ENCODE data around the gene SMIM38. TPM values are rescaled to one million over a fixed set of nuclear protein-coding genes. Genes with fewer than 3 reads are reported as not detected.

SMIM38 gene
- total RNA-seq, 1 donor, result under 0.01 TPM

- H3K4me3 ChIP-seq (ENCODE audit: low read depth, low read length), result no peak overlapping the region
- no peak for TF ChIP-seq CTCF (IDR thresholded peaks at IDR 0.05; ENCODE audit: insufficient read depth, low read depth, low read length)
- DNase-seq (ENCODE audit: low read depth), result no peak
These were observed 5.6 kb upstream of the SMIM38 start for GRCh38 chr11:69150175-69150574.

- no peak for TF ChIP-seq CTCF (IDR thresholded peaks at IDR 0.05; ENCODE audit: insufficient read depth, low read depth, low read length)
- no peak for DNase-seq (ENCODE audit: low read depth)
- no peak overlapping the region for H3K4me3 ChIP-seq (ENCODE audit: low read depth, low read length)
These were observed 3.9 kb upstream of the SMIM38 start for GRCh38 chr11:69151836-69152235.

- H3K4me3 ChIP-seq (ENCODE audit: low read depth, low read length), result no peak overlapping the region
- no peak for TF ChIP-seq CTCF (IDR thresholded peaks at IDR 0.05; ENCODE audit: insufficient read depth, low read depth, low read length)
- DNase-seq (ENCODE audit: low read depth), result no peak
These were observed 2.9 kb upstream of the SMIM38 start for GRCh38 chr11:69152733-69153421.

GRCh38 chr11:69153661-69154060, 2.1 kb upstream of the SMIM38 start:
- no peak overlapping the region for H3K4me3 ChIP-seq (ENCODE audit: low read depth, low read length)
- DNase-seq (ENCODE audit: low read depth), result no peak
- no peak for TF ChIP-seq CTCF (IDR thresholded peaks at IDR 0.05; ENCODE audit: insufficient read depth, low read depth, low read length)

- H3K4me3 ChIP-seq (ENCODE audit: low read depth, low read length), result no peak overlapping the region
- TF ChIP-seq CTCF (IDR thresholded peaks at IDR 0.05; ENCODE audit: insufficient read depth, low read depth, low read length), result no peak
- no peak for DNase-seq (ENCODE audit: low read depth)
These were observed 1.4 kb upstream of the SMIM38 start for GRCh38 chr11:69154211-69154913.

GRCh38 chr11:69154938-69155301, 815 bp upstream of the SMIM38 start:
- no peak for DNase-seq (ENCODE audit: low read depth)
- H3K4me3 ChIP-seq (ENCODE audit: low read depth, low read length), result no peak overlapping the region
- no peak for TF ChIP-seq CTCF (IDR thresholded peaks at IDR 0.05; ENCODE audit: insufficient read depth, low read depth, low read length)
